Stimulated activated CD4-positive, alpha-beta T cell treated with anti-CD3 and anti-CD28 coated beads, Interleukin-1b, Interleukin-23, amount 100 ng/mL, for 1 hour (primary cell): Measurements from ENCODE around the gene FABP3.

Source experiments
- DNase-seq, 2 donors: peaks; one replicate each; pipeline ENCODE4 v3.0.0-alpha.2; 2020; ENCODE audit warnings: low read depth in 2 of 2

Gene FABP3

GRCh38 chr1:31373056-31373896 lies at the start of gene FABP3:
Gene FABP3 (minus strand): TSS chr1:31373076. CDS start chr1:31373014, 62 bp downstream.
- DNase-seq: no peak

GRCh38 chr1:31421371-31422040 lies 48.6 kb upstream of the FABP3 start:
- DNase-seq: no peak

GRCh38 chr1:31420716-31421115 lies 47.8 kb upstream of the FABP3 start:
- DNase-seq: no peak

- no peak for DNase-seq
Observed at GRCh38 chr1:31418626-31419323, 45.9 kb upstream of the FABP3 start.

- no peak for DNase-seq
Observed at GRCh38 chr1:31417148-31417547, 44.3 kb upstream of the FABP3 start.

GRCh38 chr1:31416101-31416736 lies 43.3 kb upstream of the FABP3 start:
- no peak for DNase-seq

- no peak for DNase-seq
Observed at GRCh38 chr1:31415658-31416057, 42.8 kb upstream of the FABP3 start.

- no peak for DNase-seq
Observed at GRCh38 chr1:31414980-31415370, 42.1 kb upstream of the FABP3 start.

- no peak for DNase-seq
Observed at GRCh38 chr1:31413405-31414001, 40.6 kb upstream of the FABP3 start.

GRCh38 chr1:31412732-31413404 lies 40.0 kb upstream of the FABP3 start, which contains the start of gene SERINC2:
Gene SERINC2 (plus strand): TSS chr1:31413213. CDS start chr1:31413266, 53 bp downstream.
- no peak for DNase-seq

- DNase-seq: no peak
Observed at GRCh38 chr1:31412205-31412604, 39.3 kb upstream of the FABP3 start.

- DNase-seq: no peak
Observed at GRCh38 chr1:31410871-31411270, 38.0 kb upstream of the FABP3 start.

- DNase-seq: no peak
Observed at GRCh38 chr1:31409946-31410858, 37.3 kb upstream of the FABP3 start.

- DNase-seq: no peak
Observed at GRCh38 chr1:31408788-31409318, 36.0 kb upstream of the FABP3 start.

- no peak for DNase-seq
Observed at GRCh38 chr1:31407029-31407626, 34.3 kb upstream of the FABP3 start.

GRCh38 chr1:31405578-31406245 lies 32.8 kb upstream of the FABP3 start:
- DNase-seq: no peak

GRCh38 chr1:31401241-31401640 lies 28.4 kb upstream of the FABP3 start:
- DNase-seq: no peak

GRCh38 chr1:31400393-31400792 lies 27.5 kb upstream of the FABP3 start:
- DNase-seq: no peak

GRCh38 chr1:31399976-31400375 lies 27.1 kb upstream of the FABP3 start:
- no peak for DNase-seq
